Sigmoid colon (tissue), 7 donors: ENCODE measurements around the gene CCDC93. TPM values are rescaled to one million over a fixed set of nuclear protein-coding genes. Genes with fewer than 3 reads are reported as not detected.

ENCODE experiments used
- DNase-seq: peaks from one replicate; pipeline ENCODE4 v3.0.0-alpha.2; 2019
- H3K27ac ChIP-seq, 4 donors: fragments of 200-600 bp; sonication (generic); one replicate each; pipeline ENCODE4 v1.5.1; 2016 to 2019; ENCODE audit warnings: mild to moderate bottlenecking in 1 of 4
- H3K27me3 ChIP-seq, 3 donors: fragments of 200-600 bp; sonication (generic); one replicate each; pipeline ENCODE4 v1.5.1; 2019; ENCODE audit warnings: mild to moderate bottlenecking in 1 of 3
- H3K36me3 ChIP-seq, 4 donors: fragments of 200-600 bp; sonication (generic); one replicate each; pipeline ENCODE4 v1.5.1; 2016 to 2019
- H3K4me1 ChIP-seq, 4 donors: fragments of 200-600 bp; sonication (generic); one replicate each; pipeline ENCODE4 v1.5.1; 2017 to 2019
- H3K4me3 ChIP-seq, 4 donors: fragments of 200-600 bp; sonication (generic); one replicate each; pipeline ENCODE4 v1.5.1; 2017 to 2019; ENCODE audit warnings: mild to moderate bottlenecking in 2 of 4, moderate library complexity in 1 of 4
- H3K9me3 ChIP-seq, 4 donors: fragments of 200-600 bp in 3 of 4; sonication (generic) in 3 of 4; one replicate each; pipeline versions ENCODE4 v1.5.1 to v1.6.1; 2013 to 2019
- CTCF ChIP-seq, 4 experiments: fragments of 450-650 bp in 3 of 4; fragments of 200-600 bp in 1 of 4; IDR thresholded peaks; one replicate each; pipeline ENCODE4 v1.5.1; 2016 to 2019; ENCODE audit warnings: antibody characterized with exemption in 4 of 4, mild to moderate bottlenecking in 3 of 4, moderate library complexity in 2 of 4
- EP300 ChIP-seq, 4 donors: sonication (generic); formaldehyde crosslinking; IDR thresholded peaks; one replicate each; pipeline ENCODE4 v1.6.1; 2017; ENCODE audit warnings: antibody characterized with exemption in 4 of 4
- POLR2A ChIP-seq, 2 donors: fragments of 450-650 bp; IDR thresholded peaks; one replicate each; pipeline ENCODE4 v1.6.1; 2016; ENCODE audit warnings: antibody characterized with exemption in 2 of 2, mild to moderate bottlenecking in 2 of 2, moderate library complexity in 2 of 2
- POLR2AphosphoS5 ChIP-seq, 4 donors: sonication (generic); formaldehyde crosslinking; IDR thresholded peaks; one replicate each; pipeline ENCODE4 v1.6.1; 2017; ENCODE audit warnings: antibody characterized with exemption in 4 of 4
- WGBS, 2 donors: extraction: QIAGEN DNeasy Blood & Tissue Kit; methylation state at CpG; one replicate each; pipeline ENCODE4 v1.1.7; 2013; 5-methylcytosine and 5-hydroxymethylcytosine counted together
- intact Hi-C: fragments of 100-400 bp; cut with DNase I; formaldehyde crosslinking; loops from one replicate; pipeline ENCODE4 v1.15.1; 2023
- polyA plus RNA-seq, 3 donors: library from polyadenylated mRNA; stranded (reverse); fragments of 200-250 nt; gene quantifications; one replicate each; pipeline ENCODE4 v1.2.3, GENCODE V29; 2013
- total RNA-seq, 4 donors: library from RNA; depleted of rRNA; stranded (reverse); fragments of >200 nt; gene quantifications; one replicate each; pipeline ENCODE4 v1.1.0, GENCODE V29; 2016
- donor health status: healthy with polysubstance abuse.
- donor health status: Bipolar disorder and iron deficiency.
- donor health status: healthy.

The CCDC93 gene
- total and polyA plus RNA-seq, 7 donors = 4.2 to 25.5 (median 12.5) TPM

DNA sequence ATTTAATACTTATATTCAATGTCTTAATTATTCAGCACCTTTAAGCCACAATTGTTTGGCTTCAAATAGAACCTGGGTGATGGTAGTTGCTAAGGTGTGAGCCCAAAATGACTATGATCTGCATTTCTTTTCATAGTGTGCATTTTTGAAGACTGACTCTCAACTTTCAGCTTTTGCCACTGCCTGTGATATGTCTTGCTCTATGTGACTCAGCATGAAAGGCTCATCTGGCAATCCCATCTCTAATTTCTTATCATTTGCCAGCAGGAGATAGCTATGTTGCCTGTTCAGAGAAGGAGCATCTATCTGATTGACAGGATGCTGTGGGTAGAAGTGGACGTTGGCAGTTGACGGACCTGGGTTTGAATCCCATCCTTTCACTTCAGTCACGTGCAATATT is 34.5 kb upstream of the CCDC93 start:
- H3K36me3 ChIP-seq = no peaks in the 10 kb centered on the region
- no peaks in the 10 kb centered on the region for H3K9me3 ChIP-seq
- peaks cover 0 to 38% (median 13%) of the 10 kb centered on the region in 3 donors for H3K27me3 ChIP-seq
- no peak overlapping the region for H3K4me3 ChIP-seq
- WGBS, 2 donors = 85 to 88% methylated on average over 3 of the region's 3 CpGs
- DNase-seq = no peak
- intact Hi-C loops = no loop called here
- TF ChIP-seq EP300 (IDR thresholded peaks at IDR 0.05) (no peak), CTCF (IDR thresholded peaks at IDR 0.05) (no peak)
- H3K4me1 ChIP-seq = peaks cover 0 to 3% (median 0%) of the 10 kb centered on the region in 4 donors
- no peak overlapping the region for H3K27ac ChIP-seq

- H3K36me3 ChIP-seq = no peaks in the 10 kb centered on the region
- peaks cover 0 to 45% (median 13%) of the 10 kb centered on the region in 3 donors for H3K27me3 ChIP-seq
- H3K9me3 ChIP-seq = no peaks in the 10 kb centered on the region
- intact Hi-C loops = loop anchor here (2.0 kb wide), 2 partner anchors 807 to 817 kb away; no protein-coding TSS in a partner anchor
- DNase-seq = no peak
- WGBS, 2 donors = 69 to 74% methylated on average over 3 of the region's 3 CpGs
- TF ChIP-seq POLR2AphosphoS5 (IDR thresholded peaks at IDR 0.05) = no peak
- no peak for TF ChIP-seq POLR2A (IDR thresholded peaks at IDR 0.05)
- TF ChIP-seq EP300 (IDR thresholded peaks at IDR 0.05) = no peak
- no peak for TF ChIP-seq CTCF (IDR thresholded peaks at IDR 0.05)
- H3K4me1 ChIP-seq = peaks cover 0 to 3% (median 0%) of the 10 kb centered on the region in 4 donors
- no peak overlapping the region for H3K27ac ChIP-seq
- no peak overlapping the region for H3K4me3 ChIP-seq
Measured at GRCh38 chr2:118047380-118047826, 33.5 kb upstream of the CCDC93 start.

DNA sequence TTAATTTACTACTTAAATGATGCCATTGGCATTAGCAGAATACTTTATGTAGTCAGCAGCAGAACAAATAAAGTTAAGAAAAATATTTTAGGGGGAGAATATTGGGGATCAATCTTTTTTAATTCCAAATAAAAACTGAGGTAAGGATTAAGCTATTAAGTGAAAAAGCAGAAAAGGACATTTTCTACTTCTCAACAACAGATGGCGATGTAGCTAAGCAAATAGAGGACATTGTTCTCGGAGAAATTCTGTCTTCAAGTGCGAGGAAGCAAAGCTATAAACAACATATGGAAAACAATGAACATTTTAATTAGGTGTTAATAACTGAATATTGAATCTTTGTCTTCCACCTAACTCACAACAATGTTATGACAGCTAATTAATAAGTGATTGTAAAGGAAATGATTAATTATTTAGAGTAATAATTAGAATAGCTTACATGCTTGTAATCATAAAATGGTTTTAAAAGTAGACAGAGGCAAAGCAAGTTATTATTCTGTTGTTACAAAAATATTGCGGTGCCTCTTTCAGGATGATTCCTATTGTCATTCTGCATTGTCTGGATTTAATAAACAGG is 32.9 kb upstream of the CCDC93 start:
- no peak overlapping the region for H3K4me3 ChIP-seq
- no peak for DNase-seq
- no peak overlapping the region for H3K27ac ChIP-seq
- H3K9me3 ChIP-seq = no peaks in the 10 kb centered on the region
- H3K27me3 ChIP-seq = peaks cover 0 to 45% (median 13%) of the 10 kb centered on the region in 3 donors
- no peaks in the 10 kb centered on the region for H3K36me3 ChIP-seq
- TF ChIP-seq EP300 (IDR thresholded peaks at IDR 0.05) = no peak
- peak in 3 of 4 experiments; percentile 21 to 56 (median 40) for TF ChIP-seq CTCF (IDR thresholded peaks at IDR 0.05)
- WGBS, 2 donors = 8 to 12% methylated on average over 4 of the region's 4 CpGs
- peaks cover 0 to 3% (median 0%) of the 10 kb centered on the region in 4 donors for H3K4me1 ChIP-seq
- intact Hi-C loops = loop anchor here (2.0 kb wide), 2 partner anchors 808 to 818 kb away; no protein-coding TSS in a partner anchor

GRCh38 chr2:118045286-118045685 is 31.4 kb upstream of the CCDC93 start:
- TF ChIP-seq CTCF (IDR thresholded peaks at IDR 0.05) (no peak), POLR2A (IDR thresholded peaks at IDR 0.05) (no peak), POLR2AphosphoS5 (IDR thresholded peaks at IDR 0.05) (no peak), EP300 (IDR thresholded peaks at IDR 0.05) (no peak)
- no peaks in the 10 kb centered on the region for H3K36me3 ChIP-seq
- peaks cover 0 to 3% (median 0%) of the 10 kb centered on the region in 4 donors for H3K4me1 ChIP-seq
- intact Hi-C loops = no loop called here
- no peak overlapping the region for H3K27ac ChIP-seq
- WGBS, 2 donors = 82 to 92% methylated on average over 1 of the region's 1 CpG
- H3K27me3 ChIP-seq = peaks cover 0 to 51% (median 9%) of the 10 kb centered on the region in 3 donors
- H3K4me3 ChIP-seq = no peak overlapping the region
- no peak for DNase-seq
- no peaks in the 10 kb centered on the region for H3K9me3 ChIP-seq

- H3K4me1 ChIP-seq = peaks cover 0 to 3% (median 0%) of the 10 kb centered on the region in 4 donors
- TF ChIP-seq POLR2A (IDR thresholded peaks at IDR 0.05) = no peak
- no peak for TF ChIP-seq CTCF (IDR thresholded peaks at IDR 0.05)
- TF ChIP-seq POLR2AphosphoS5 (IDR thresholded peaks at IDR 0.05) = no peak
- TF ChIP-seq EP300 (IDR thresholded peaks at IDR 0.05) = no peak
- WGBS, 2 donors = 86 to 90% methylated on average over 2 of the region's 2 CpGs
Measured at GRCh38 chr2:118044854-118045253, 31.0 kb upstream of the CCDC93 start.

More at GRCh38 chr2:118044854-118045253, 31.0 kb upstream of the CCDC93 start:
- no peak overlapping the region for H3K27ac ChIP-seq
- no peak overlapping the region for H3K4me3 ChIP-seq
- no peaks in the 10 kb centered on the region for H3K9me3 ChIP-seq
- no peak for DNase-seq
- intact Hi-C loops = no loop called here
- H3K27me3 ChIP-seq = peaks cover 0 to 51% (median 9%) of the 10 kb centered on the region in 3 donors
- H3K36me3 ChIP-seq = no peaks in the 10 kb centered on the region
